NCI-H524 (cell line): ENCODE measurements around the gene ANKRD45.
A peak's percentile ranks its signal among the peaks of the same experiment; 100 is the strongest.
"Not testable (repeated sequence)": the region's sequence is repeated elsewhere in the genome, so short reads cannot be mapped to it uniquely, and the experiment has no call there.

Source experiments
- DNase-seq, 2 experiments: peaks; one replicate each; lab custom pipeline; 2025; lab: John Stamatoyannopoulos, UW

ANKRD45 gene

GRCh38 chr1:173669491-173669941, at the start of gene ANKRD45:
TSS of gene ANKRD45 (minus strand) at chr1:173669851. CDS start at chr1:173659418, 10,433 bp downstream.
- DNase-seq: peak; percentile 63 to 74

GRCh38 chr1:173717238-173717637, 47.6 kb upstream of the ANKRD45 start:
- no peak for DNase-seq

- DNase-seq: peak in 1 of 2 experiments; percentile 27
These were observed 45.8 kb upstream of the ANKRD45 start for GRCh38 chr1:173715538-173715844.

GRCh38 chr1:173714759-173715537, 45.3 kb upstream of the ANKRD45 start, which contains the start of gene KLHL20:
TSS of gene KLHL20 (plus strand) at chr1:173714981. CDS start at chr1:173716044, 1,063 bp downstream.
- DNase-seq: peak; percentile 68 to 91

GRCh38 chr1:173714441-173714758, 44.7 kb upstream of the ANKRD45 start:
- DNase-seq: no peak

GRCh38 chr1:173708787-173709186, 39.1 kb upstream of the ANKRD45 start:
- no peak for DNase-seq

GRCh38 chr1:173705117-173705516, 35.5 kb upstream of the ANKRD45 start:
- no peak for DNase-seq

- DNase-seq: no peak
These were observed 33.1 kb upstream of the ANKRD45 start for GRCh38 chr1:173702736-173703135.

GRCh38 chr1:173701299-173701698, 31.6 kb upstream of the ANKRD45 start:
- not testable (repeated sequence) for DNase-seq

- DNase-seq: no peak
These were observed 23.6 kb upstream of the ANKRD45 start for GRCh38 chr1:173693238-173693637.

GRCh38 chr1:173688300-173688699, 18.6 kb upstream of the ANKRD45 start:
- DNase-seq: no peak

GRCh38 chr1:173685121-173685520, 15.5 kb upstream of the ANKRD45 start:
- not testable (repeated sequence) for DNase-seq

GRCh38 chr1:173683838-173684237, 14.2 kb upstream of the ANKRD45 start:
- not testable (repeated sequence) for DNase-seq

- no peak for DNase-seq
These were observed 12.5 kb upstream of the ANKRD45 start for GRCh38 chr1:173682184-173682583.

- not testable (repeated sequence) for DNase-seq
These were observed 10.5 kb upstream of the ANKRD45 start for GRCh38 chr1:173680152-173680551.

- not testable (repeated sequence) for DNase-seq
These were observed 4.8 kb upstream of the ANKRD45 start for GRCh38 chr1:173674496-173674895.

- no peak for DNase-seq
These were observed 3.0 kb downstream of the ANKRD45 start for GRCh38 chr1:173666646-173667045.

- DNase-seq: no peak
These were observed 6.5 kb downstream of the ANKRD45 start for GRCh38 chr1:173663159-173663558.

- DNase-seq: no peak
These were observed 7.9 kb downstream of the ANKRD45 start for GRCh38 chr1:173661763-173662162.

- DNase-seq: peak in 1 of 2 experiments; percentile 1
These were observed 8.4 kb downstream of the ANKRD45 start for GRCh38 chr1:173661271-173661670.

- no peak for DNase-seq
These were observed 9.3 kb downstream of the ANKRD45 start for GRCh38 chr1:173660306-173660705.

GRCh38 chr1:173648880-173649605, 20.6 kb downstream of the ANKRD45 start:
- DNase-seq: no peak

- DNase-seq: no peak
These were observed 23.0 kb downstream of the ANKRD45 start for GRCh38 chr1:173646656-173647055.
